Measurements from ENCODE around the gene ACSS1.

The ACSS1 gene

DNA sequence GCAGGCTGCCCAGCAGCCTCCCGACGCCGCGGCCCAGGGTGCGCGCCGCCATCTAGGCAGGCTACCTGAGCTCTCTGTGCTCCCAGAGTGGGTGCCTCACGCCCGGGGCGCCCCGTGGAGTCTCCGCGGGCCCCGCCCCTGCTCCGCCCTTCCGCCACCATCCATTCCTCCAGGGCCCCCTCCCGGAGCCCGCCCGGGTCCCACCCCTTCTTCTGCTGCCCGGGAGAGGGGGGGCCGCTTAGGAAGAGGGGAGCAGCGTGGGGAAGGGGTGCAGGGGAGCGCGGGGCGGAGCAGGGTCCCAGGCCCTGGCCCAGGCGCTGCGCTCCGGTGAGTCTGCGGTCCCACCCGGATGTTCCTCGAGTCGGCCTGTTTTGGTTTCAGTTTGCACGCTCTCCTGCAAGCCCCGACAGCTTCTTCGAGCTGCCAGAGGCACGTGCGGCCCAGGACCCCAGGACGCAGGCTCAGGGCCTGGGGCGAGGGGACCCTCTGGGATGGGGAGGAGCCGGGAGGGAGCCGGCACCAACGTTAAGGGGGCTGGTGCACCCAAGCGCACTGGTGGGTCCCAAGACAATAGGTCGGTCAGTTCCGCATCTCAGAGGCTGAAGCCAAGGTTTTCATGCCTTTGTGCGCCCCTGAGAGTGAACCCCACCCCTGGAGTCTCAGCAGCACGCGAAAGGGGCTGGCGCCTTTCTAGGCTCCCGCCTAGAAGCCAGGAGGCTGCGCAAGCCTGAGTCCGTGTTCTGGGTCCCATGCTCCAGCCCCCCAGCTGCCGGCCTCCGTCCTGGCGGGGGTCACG, at the start of gene ACSS1:
Gene ACSS1 (minus strand): TSS at position 89 of the 796 bp plus-strand sequence. CDS start 37 bp downstream, at position 52.
- in situ Hi-C loops (cut with HindIII; ENCODE audit: low pct_ligation_motif_present, low sequenced_read_pairs) = no loop called here

DNA sequence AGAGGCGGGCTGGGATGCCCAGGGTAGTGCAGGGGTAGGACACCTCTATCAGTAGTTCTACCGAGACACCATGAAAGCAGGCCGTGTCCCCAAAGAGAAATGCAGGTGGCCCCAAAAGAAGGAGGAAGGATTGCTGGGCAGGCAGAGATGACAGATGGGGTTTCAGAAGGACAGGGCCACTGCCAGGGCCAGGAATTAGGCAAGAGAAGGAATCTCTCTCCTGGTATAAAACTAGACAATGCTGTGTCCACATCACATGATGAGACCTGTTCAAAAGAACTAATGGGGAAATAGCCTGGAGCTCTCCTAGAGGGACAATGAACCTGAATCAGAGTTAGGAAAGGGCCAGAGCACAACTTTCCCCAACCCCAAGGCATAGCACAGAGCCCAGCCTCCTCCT, 45.6 kb upstream of the ACSS1 start:
- in situ Hi-C loops (cut with HindIII; ENCODE audit: low pct_ligation_motif_present, low sequenced_read_pairs) = no loop called here
- Histone ChIP-seq H3K27me3 (replicated peaks) (no peaks in the 10 kb centered on the region), H3K4me3 (ENCODE audit: low read depth, low read length) (no peak overlapping the region), H3K36me3 (replicated peaks) (no peaks in the 10 kb centered on the region), H3K27ac (no peak overlapping the region)
- no peak for DNase-seq
- TF ChIP-seq, protein P1, sequence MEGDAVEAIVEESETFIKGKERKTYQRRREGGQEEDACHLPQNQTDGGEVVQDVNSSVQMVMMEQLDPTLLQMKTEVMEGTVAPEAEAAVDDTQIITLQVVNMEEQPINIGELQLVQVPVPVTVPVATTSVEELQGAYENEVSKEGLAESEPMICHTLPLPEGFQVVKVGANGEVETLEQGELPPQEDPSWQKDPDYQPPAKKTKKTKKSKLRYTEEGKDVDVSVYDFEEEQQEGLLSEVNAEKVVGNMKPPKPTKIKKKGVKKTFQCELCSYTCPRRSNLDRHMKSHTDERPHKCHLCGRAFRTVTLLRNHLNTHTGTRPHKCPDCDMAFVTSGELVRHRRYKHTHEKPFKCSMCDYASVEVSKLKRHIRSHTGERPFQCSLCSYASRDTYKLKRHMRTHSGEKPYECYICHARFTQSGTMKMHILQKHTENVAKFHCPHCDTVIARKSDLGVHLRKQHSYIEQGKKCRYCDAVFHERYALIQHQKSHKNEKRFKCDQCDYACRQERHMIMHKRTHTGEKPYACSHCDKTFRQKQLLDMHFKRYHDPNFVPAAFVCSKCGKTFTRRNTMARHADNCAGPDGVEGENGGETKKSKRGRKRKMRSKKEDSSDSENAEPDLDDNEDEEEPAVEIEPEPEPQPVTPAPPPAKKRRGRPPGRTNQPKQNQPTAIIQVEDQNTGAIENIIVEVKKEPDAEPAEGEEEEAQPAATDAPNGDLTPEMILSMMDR (IDR thresholded peaks at IDR 0.05; ENCODE audit: low read depth, low read length, missing control alignments) = no peak

More for the DNA sequence above, at the start of gene ACSS1:
- Histone ChIP-seq H3K36me3 (replicated peaks) (no peaks in the 10 kb centered on the region), H3K27ac (no peak within 1 kb of the TSS), H3K27me3 (replicated peaks) (peaks cover 27% of the 10 kb centered on the region), H3K4me3 (ENCODE audit: low read depth, low read length) (peak within 1 kb of the TSS; percentile 64)
- TF ChIP-seq, protein P1 (IDR thresholded peaks at IDR 0.05; ENCODE audit: low read depth, low read length, missing control alignments) = no peak
- no peak for DNase-seq

DNA sequence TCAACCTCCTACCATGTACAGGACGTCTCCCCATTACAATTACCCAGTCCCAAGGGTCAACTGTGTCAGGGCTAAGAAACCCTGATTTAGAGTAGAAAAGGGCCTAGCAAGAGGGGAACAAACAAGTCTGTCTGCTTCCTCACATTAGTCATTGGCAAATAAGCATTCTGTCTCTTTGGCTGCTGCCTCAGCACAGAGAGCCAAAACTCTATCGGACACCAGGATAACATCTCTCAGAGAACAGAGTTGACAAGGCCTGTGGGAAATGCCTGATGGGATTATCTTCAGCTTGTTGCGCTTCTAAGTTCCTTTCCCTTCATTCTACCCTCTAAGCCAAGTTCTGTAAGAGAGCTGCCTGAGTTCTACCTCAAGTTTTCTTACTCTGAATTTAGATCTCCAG, 43.0 kb upstream of the ACSS1 start:
- in situ Hi-C loops (cut with HindIII; ENCODE audit: low pct_ligation_motif_present, low sequenced_read_pairs) = no loop called here
- TF ChIP-seq, protein P1 (IDR thresholded peaks at IDR 0.05; ENCODE audit: low read depth, low read length, missing control alignments) = no peak
- Histone ChIP-seq H3K4me3 (ENCODE audit: low read depth, low read length) (no peak overlapping the region), H3K27me3 (replicated peaks) (peaks cover 3% of the 10 kb centered on the region), H3K36me3 (replicated peaks) (no peaks in the 10 kb centered on the region), H3K27ac (no peak overlapping the region)
- no peak for DNase-seq

DNA sequence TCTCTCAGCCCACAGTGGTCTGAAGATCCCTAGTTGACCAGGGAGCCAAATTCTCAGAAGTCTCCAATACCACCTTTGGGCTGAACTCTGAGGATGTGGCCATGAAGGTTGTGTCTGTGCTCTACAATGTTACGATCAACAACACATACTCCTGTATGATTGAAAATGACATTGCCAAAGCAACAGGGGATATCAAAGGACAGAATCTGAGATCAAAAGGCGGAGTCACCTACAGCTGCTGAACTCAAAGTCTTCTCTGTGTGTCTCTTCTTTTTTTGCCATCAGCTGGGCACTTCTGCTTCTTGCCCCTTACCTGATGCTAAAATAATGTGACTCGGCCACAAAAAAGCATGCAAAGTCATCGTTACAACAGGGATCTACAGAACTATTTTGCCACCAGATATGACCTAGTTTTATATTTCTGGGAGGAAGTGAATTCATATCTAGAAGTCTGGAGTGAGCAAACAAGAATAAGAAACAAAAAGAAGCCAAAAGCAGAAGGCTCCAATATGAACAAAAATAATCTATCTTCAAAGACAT, 41.7 kb upstream of the ACSS1 start:
- H3K27ac ChIP-seq = no peak overlapping the region
- H3K36me3 ChIP-seq (replicated peaks) = no peaks in the 10 kb centered on the region
- H3K4me3 ChIP-seq (ENCODE audit: low read depth, low read length) = no peak overlapping the region
- DNase-seq = no peak
- in situ Hi-C loops (cut with HindIII; ENCODE audit: low pct_ligation_motif_present, low sequenced_read_pairs) = no loop called here
- TF ChIP-seq, protein P1 (IDR thresholded peaks at IDR 0.05; ENCODE audit: low read depth, low read length, missing control alignments) = no peak
- peaks cover 3% of the 10 kb centered on the region for H3K27me3 ChIP-seq (replicated peaks)

DNA sequence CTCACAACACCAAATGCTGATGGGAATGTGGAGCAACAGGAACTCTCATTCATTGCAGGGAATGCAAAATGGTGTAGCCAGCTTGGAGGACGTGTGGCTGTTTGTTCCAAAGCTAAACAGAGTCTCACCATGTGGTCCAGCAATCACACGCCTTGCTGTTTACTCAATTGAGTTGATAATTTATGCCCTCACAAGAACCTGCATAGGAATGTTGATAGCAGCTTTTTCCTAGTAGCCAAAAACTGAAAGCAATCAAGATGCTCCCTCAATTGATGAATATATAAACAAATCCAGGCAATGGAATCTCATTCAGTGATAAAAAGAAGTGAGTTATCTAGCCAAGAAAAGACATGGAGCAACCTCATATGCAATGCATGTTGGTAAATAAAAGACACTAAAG, 39.6 kb upstream of the ACSS1 start:
- no peaks in the 10 kb centered on the region for H3K36me3 ChIP-seq (replicated peaks)
- TF ChIP-seq, protein P1 (IDR thresholded peaks at IDR 0.05; ENCODE audit: low read depth, low read length, missing control alignments) = no peak
- H3K4me3 ChIP-seq (ENCODE audit: low read depth, low read length) = no peak overlapping the region
- in situ Hi-C loops (cut with HindIII; ENCODE audit: low pct_ligation_motif_present, low sequenced_read_pairs) = no loop called here
- H3K27me3 ChIP-seq (replicated peaks) = peaks cover 4% of the 10 kb centered on the region
- DNase-seq = no peak
- no peak overlapping the region for H3K27ac ChIP-seq
